ENCODE results near the gene RFTN1. TPM values are rescaled to one million over a fixed set of nuclear protein-coding genes. Genes with fewer than 3 reads are reported as not detected.

RFTN1 gene
- total and polyA plus RNA-seq, 2 experiments from 2014 or later: 3.3 to 7.2 TPM

DNA sequence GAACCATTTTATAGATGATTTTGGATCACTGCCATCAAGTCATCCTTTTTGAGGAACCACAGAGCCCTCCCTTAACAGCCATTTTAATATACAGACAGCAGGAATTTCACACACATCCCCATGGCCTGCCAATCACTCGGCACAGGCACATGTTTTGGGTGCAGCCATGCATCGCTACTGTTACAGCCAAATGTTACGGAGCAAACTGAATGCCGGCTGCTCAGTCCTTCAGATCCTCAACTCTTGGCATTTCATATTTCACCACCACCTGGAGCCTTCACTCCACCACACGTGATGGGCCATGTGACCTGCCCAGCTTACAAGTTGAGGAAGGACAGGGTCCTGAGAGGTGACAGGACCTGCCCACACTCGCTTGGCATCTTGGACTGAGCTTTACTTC lies 157.7 kb downstream of the RFTN1 start:
- no peaks in the 10 kb centered on the region; the same call in 1 of the 3 replicates for H3K9me3 Mint-ChIP-seq
- Histone ChIP-seq H2AFZ (no peak overlapping the region), H4K20me1 (replicated peaks; ENCODE audit: insufficient read depth) (no peaks in the 10 kb centered on the region), H3K27ac (ENCODE audit: low read depth) (no peak overlapping the region), H3K4me2 (no peak overlapping the region), H3K79me2 (replicated peaks; ENCODE audit: insufficient read depth) (no peaks in the 10 kb centered on the region), H3K27me3 (ENCODE audit: insufficient read depth) (no peaks in the 10 kb centered on the region), H3F3A (replicated peaks; ENCODE audit: low read depth) (no peaks in the 10 kb centered on the region), H3K9me2 (ENCODE audit: insufficient read depth) (peaks cover 3% of the 10 kb centered on the region), H3K36me3 (ENCODE audit: insufficient read depth) (no peaks in the 10 kb centered on the region), H3K4me1 (ENCODE audit: insufficient read depth) (peaks cover 23% of the 10 kb centered on the region), H3K4me3 (no peak overlapping the region)
- DNase-seq (ENCODE audit: low spot score) (no peak), ATAC-seq (no peak)
- peaks cover 4% of the 10 kb centered on the region for H3K27me3 Mint-ChIP-seq (ENCODE audit: insufficient read depth, low read depth, poor library complexity)
- H3K4me3 Mint-ChIP-seq: no peak overlapping the region
- TF ChIP-seq NANOG (IDR thresholded peaks at IDR 0.05; ENCODE audit: borderline replicate concordance): no peak
- no peak for TF ChIP-seq POLR2AphosphoS5 (IDR thresholded peaks at IDR 0.05; ENCODE audit: low read depth)
- no peak for TF ChIP-seq CREB1 (CRISPR knock-in tag; IDR thresholded peaks at IDR 0.05; ENCODE audit: low read depth)
- TF ChIP-seq, protein P1, sequence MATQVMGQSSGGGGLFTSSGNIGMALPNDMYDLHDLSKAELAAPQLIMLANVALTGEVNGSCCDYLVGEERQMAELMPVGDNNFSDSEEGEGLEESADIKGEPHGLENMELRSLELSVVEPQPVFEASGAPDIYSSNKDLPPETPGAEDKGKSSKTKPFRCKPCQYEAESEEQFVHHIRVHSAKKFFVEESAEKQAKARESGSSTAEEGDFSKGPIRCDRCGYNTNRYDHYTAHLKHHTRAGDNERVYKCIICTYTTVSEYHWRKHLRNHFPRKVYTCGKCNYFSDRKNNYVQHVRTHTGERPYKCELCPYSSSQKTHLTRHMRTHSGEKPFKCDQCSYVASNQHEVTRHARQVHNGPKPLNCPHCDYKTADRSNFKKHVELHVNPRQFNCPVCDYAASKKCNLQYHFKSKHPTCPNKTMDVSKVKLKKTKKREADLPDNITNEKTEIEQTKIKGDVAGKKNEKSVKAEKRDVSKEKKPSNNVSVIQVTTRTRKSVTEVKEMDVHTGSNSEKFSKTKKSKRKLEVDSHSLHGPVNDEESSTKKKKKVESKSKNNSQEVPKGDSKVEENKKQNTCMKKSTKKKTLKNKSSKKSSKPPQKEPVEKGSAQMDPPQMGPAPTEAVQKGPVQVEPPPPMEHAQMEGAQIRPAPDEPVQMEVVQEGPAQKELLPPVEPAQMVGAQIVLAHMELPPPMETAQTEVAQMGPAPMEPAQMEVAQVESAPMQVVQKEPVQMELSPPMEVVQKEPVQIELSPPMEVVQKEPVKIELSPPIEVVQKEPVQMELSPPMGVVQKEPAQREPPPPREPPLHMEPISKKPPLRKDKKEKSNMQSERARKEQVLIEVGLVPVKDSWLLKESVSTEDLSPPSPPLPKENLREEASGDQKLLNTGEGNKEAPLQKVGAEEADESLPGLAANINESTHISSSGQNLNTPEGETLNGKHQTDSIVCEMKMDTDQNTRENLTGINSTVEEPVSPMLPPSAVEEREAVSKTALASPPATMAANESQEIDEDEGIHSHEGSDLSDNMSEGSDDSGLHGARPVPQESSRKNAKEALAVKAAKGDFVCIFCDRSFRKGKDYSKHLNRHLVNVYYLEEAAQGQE (IDR thresholded peaks at IDR 0.05; ENCODE audit: unreplicated experiment): no peak
- TF ChIP-seq EZH2 (IDR thresholded peaks at IDR 0.05; ENCODE audit: low read depth, unreplicated experiment): no peak
- no peak for TF ChIP-seq ZNF114 (CRISPR knock-in tag; IDR thresholded peaks at IDR 0.05)
- TF ChIP-seq, protein P2, sequence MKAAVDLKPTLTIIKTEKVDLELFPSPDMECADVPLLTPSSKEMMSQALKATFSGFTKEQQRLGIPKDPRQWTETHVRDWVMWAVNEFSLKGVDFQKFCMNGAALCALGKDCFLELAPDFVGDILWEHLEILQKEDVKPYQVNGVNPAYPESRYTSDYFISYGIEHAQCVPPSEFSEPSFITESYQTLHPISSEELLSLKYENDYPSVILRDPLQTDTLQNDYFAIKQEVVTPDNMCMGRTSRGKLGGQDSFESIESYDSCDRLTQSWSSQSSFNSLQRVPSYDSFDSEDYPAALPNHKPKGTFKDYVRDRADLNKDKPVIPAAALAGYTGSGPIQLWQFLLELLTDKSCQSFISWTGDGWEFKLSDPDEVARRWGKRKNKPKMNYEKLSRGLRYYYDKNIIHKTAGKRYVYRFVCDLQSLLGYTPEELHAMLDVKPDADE (IDR thresholded peaks at IDR 0.05): no peak
- no peak for TF ChIP-seq STAT1 (IDR thresholded peaks at IDR 0.05; ENCODE audit: unreplicated experiment)
- TF ChIP-seq EZH2phosphoT487 (IDR thresholded peaks at IDR 0.05; ENCODE audit: unreplicated experiment): no peak
- TF ChIP-seq, protein P3, sequence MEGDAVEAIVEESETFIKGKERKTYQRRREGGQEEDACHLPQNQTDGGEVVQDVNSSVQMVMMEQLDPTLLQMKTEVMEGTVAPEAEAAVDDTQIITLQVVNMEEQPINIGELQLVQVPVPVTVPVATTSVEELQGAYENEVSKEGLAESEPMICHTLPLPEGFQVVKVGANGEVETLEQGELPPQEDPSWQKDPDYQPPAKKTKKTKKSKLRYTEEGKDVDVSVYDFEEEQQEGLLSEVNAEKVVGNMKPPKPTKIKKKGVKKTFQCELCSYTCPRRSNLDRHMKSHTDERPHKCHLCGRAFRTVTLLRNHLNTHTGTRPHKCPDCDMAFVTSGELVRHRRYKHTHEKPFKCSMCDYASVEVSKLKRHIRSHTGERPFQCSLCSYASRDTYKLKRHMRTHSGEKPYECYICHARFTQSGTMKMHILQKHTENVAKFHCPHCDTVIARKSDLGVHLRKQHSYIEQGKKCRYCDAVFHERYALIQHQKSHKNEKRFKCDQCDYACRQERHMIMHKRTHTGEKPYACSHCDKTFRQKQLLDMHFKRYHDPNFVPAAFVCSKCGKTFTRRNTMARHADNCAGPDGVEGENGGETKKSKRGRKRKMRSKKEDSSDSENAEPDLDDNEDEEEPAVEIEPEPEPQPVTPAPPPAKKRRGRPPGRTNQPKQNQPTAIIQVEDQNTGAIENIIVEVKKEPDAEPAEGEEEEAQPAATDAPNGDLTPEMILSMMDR (conservative IDR thresholded peaks at IDR 0.05; ENCODE audit: low read depth in 2 of 2): no peak
- no peak for TF ChIP-seq JUNB (IDR thresholded peaks at IDR 0.05; ENCODE audit: unreplicated experiment)
- peaks cover 32% of the 10 kb centered on the region for H3K4me1 Mint-ChIP-seq
- peaks cover 3% of the 10 kb centered on the region; the same call in 1 of the 3 replicates for H3K36me3 Mint-ChIP-seq (ENCODE audit: low read depth)
- no peak overlapping the region for H3K27ac Mint-ChIP-seq

Measured in GM23338 (cell line).